ENCODE data around the gene MBTPS1.

Gene MBTPS1

DNA sequence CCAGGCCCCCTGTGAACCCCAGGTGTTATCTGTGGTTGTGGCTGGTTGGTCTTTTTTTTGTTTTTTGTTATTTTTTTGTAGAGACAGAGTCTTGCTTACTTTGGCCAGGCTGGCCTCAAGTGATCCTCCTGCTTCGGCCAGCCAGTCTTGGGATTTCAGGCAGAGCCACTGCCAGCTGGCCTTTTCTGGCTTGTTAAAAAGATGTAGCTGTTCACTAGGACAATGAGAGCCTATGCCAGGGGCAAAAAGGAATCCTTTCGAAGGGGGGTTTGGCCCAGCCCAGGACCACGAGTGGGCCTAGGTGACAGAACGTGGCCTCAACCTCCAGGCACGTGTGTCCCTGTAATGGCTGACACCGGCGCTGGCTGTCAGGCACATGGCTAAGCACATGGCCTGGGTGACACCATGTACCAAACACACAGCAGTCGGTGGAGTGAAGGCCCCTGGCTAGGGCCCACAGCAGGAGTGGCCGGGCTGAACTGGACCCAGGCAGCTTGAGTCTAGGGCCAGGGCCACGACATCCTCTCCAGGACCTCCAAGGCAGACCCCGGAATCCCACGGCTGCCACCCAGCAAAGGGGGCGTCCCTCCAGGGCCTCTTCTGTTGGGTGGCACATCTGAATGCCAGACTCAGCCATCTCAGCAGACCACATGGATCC lies 67.2 kb downstream of the MBTPS1 start:
- no peak for DNase-seq

DNA sequence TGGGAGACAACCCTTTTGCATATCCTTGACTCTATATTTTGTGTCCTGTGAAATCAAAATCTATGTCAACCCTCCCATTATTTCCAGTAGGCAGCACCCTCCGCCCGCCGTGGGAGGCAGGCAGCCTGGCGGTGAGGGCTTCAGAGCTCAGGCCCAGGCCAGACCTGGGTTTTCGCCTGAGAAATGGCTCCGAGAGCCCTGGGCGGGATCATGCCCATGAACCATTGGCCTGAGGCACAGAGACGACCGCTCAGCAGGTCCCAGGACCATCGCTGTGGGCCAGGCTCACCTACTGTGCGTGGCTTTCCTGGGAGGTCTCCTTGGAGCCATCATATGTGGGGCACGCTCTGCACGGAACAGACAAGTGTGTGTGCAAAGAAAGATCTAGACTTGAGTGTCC lies 67.9 kb downstream of the MBTPS1 start:
- DNase-seq = no peak

DNA sequence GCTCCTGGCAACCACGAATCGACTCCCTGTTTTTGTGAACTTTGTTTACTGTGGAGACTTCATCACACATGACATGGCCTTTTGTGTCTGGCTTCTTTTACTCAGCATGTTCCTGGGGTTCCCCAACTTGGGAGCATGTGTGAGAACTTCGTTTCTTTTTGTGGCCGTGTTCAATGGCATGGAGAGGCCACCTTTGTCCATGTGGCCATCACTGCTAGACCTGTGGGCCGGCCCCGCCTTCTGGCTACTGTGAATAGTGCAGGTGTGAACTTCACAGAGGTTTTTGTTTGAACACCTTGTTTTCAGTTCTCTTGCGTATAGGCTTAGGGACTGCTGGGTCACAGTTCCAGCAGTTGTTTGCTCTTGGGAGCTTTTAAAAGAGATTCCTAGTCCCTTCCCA lies 68.5 kb downstream of the MBTPS1 start:
- DNase-seq = no peak

DNA sequence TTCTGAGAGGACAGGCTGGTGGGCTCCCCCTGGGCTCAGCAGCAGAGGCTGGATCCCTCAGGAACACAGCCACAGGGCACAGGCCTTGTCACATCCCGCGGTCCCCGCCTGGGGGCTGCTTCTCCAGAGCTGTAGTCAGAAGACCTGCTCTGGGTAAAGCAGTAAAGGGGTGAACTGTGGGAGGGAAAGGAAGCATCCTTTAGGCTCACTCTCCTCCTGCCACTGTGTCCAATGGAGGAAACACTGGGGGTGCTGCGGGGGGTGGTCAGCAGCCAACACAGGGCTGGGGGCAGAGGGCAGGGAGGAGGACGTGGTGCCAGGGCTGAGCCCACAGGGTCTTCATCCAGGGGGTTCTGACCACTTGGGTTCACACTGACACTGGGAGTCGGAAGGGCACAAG lies 69.1 kb downstream of the MBTPS1 start:
- no peak for DNase-seq

DNA sequence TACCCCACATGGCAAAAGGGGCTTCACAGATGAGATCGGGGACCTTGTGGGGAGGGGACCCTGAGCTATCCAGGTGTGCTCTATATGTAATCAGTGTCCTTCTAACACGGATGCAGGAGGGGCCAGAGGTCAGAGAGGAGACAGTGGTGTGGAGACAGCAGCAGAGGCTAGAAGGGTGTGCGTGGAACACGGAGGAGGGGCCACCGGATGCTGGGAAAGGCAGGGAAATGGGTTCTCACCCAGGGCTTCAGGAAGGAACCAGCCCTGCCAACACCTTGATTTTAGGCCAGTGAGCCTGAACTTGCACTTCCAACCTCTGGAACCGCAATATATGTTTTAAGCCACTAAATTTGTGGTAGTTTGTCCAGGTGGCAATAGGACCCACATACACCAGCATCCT lies 69.5 kb downstream of the MBTPS1 start:
- no peak for DNase-seq

DNA sequence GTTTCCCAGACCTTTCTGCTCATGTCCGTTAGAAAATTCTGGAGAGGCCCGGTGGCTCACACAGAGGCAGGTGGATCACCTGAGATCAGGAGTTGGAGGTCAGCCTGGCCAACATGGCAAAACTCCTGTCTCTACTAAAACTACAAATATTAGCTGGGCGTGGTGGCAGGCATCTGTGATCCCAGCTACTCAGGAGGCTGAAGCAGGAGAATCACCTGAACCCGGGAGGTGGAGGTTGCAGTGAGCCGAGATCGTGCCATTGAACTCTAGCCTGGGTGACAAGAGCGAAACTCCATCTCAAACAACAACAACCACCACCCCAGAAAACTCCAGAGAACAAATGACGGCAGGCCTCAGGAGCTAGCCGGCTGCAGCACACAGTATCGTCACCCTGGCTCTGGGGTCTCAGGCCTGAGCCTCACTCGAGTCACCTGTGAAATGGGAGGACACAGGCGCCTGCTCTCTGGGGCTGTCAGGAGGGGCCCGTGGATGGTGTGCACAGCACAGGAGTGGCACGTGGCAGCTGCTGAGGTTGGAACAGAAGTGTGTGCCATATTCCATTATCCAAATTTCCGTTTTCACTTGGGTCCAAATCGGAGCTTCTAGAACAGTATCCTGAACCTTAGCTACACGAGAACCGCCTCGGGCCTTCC lies 70.8 kb downstream of the MBTPS1 start:
- DNase-seq = no peak

DNA sequence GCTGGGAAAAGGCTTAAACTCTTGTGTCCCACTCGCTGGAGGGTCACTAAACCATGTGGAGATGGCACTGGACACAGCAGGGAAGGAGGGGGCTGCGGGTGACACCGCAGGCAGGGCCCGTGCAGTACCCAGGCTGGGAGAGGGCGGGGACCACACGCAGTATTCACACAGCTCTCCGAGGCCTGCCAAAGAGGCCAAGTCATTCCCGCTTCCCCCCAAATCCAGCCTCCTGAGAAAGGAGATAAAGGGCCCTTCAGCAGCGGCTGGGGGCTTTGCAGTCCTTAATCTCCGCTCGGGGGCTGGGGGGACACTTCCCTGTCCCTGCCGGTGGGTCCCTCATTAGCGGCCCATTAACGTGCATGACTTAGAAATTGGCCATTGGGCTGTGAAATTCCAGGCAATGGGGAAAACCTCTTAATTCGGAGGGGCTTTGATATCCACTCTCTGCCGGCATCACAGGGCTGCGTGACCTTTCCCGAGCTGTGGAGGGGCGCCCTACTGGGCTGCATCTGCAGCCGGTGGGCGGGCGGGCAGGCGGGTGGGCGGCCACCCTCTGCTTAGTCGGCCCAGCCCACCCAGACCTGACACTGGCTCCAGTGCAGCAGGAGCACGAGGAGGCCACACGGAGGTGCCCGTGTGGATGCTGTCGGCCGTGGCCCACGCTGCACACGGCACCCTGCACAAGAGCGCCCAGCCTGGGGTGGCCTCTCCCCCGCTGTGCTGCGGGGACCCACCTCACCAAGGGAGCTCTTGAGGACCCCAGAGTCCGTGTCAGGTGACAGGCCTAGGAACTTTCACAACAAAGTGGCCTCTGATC lies 71.5 kb downstream of the MBTPS1 start:
- no peak for DNase-seq

DNA sequence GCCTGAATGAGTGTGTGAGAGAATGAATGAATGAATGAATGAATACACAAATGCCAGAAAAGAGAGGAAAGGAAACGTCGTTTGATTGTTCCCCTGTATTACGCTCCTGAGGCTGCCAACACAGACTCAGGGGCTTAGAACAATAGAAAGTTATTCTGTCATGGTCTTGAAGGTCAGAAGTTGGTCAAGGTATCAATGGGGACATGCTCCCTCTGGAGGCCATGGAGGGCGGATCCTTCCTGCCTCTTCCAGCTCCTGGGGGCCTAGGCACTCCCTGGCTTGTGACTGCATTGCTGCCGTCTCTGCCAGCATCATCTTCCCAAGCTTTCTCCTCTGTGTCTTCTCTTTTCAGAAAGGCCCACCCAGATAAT lies 72.6 kb downstream of the MBTPS1 start:
- peak; percentile 20 for DNase-seq

DNA sequence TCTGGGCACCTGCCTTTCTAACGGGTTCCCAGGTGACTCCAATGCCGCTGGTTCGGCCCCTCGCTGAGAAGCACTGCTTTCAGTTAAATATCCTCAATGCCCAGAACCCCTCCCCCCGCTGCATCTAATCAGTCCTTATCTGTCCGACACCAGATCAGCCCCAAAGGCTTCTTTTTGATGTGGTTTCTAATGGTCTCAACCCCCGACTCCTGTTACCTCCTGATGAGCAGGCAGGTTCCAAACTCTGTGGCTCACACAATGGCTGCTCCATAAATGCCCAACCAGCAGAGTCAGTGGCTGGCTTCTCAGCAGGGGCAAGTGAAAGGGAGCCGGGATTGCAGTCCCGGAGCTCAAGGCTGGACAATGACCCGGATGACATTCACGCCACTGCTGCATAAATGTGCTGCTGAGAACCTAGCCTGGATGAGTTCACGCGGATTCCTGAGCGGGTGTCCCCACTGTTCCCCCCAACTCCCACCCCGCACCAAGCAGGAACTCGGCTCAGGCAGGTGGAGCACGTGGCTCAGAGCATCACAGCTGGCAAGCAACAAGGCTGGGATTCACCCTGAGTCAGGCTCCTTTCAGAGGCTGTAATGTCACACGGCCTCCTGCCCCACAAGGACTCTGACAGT lies 73.1 kb downstream of the MBTPS1 start:
- DNase-seq = no peak

DNA sequence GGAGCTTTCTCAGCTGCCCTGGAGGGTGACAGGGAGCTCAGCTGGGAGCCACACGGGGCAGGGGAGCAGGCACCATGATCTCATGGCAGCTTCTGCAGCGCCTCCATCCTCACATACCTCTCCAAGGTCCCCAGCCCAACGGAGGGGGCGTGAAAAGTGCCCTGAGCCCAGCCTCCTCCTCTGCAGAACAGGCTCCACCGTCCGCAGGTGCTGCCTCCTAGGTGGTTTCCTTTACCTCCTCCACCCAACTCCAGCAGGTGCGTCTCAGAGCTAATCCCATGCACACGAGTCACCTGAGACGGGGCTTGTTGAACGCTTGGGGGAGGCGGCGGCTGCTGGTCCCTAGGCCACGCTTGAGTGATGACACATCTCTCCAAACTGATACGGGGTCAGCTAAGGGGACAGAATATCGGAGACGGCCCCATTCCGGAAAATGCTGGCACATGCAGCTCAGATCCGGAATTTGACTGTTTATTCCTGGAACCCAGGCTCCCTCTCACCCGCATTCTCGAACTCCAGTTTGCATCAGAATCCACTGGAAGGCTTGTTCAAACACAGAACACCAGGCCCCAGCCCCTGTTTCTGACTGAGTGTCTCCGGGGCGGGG lies 73.8 kb downstream of the MBTPS1 start:
- DNase-seq = no peak

DNA sequence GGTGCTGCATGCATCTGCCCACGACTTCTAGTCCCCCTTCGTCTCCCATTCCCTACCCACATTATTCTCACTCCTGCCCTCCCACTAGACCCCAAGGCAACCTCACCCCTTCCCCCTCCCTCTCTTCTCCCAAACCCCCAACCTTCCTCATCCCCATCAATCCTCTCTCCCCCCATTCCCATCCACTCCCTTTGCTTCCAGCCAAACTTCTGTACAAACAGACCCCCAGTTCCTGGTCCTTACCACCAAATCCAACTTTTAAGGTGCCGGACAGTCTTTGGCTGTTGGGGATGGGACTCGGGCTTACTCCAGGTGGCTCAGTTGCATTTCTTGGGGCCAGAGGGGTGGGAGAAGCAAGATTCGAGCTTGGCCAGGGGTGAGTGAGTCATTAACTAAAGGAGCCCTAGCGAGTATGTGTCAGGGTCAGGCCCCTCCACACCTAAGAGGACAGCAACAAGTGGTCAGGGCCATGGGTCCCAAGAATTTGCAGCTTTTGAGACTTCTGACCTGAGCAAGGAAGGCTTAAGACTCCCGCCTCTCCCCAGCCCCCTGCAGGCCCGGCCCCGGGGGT lies 74.3 kb downstream of the MBTPS1 start, which contains the start of gene SLC38A8:
Gene SLC38A8, minus strand, starts transcription at position 488 of the 571 bp plus-strand sequence. CDS start 638 bp downstream, outside the sequence.
- DNase-seq = no peak

DNA sequence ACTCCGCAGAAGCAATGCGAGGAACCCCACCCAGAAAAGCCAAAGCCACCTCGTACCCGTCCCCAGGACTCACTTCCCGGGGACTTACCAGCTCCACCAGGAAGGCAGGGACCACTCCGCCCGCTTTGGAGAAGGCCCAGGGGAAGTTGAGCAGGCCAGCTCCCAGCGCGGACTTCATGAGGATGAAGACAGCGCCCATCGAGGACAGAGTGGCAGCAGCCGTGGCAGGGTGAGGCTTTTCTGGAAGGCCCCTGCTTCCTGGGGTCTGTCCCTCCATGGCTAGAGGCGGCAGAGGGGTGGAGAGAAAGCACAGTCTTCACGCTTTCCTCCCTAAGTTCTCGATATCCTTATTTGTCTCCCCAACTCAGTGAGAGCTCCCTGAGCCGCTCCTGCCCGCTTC lies 74.9 kb downstream of the MBTPS1 start:
- no peak for DNase-seq

DNA sequence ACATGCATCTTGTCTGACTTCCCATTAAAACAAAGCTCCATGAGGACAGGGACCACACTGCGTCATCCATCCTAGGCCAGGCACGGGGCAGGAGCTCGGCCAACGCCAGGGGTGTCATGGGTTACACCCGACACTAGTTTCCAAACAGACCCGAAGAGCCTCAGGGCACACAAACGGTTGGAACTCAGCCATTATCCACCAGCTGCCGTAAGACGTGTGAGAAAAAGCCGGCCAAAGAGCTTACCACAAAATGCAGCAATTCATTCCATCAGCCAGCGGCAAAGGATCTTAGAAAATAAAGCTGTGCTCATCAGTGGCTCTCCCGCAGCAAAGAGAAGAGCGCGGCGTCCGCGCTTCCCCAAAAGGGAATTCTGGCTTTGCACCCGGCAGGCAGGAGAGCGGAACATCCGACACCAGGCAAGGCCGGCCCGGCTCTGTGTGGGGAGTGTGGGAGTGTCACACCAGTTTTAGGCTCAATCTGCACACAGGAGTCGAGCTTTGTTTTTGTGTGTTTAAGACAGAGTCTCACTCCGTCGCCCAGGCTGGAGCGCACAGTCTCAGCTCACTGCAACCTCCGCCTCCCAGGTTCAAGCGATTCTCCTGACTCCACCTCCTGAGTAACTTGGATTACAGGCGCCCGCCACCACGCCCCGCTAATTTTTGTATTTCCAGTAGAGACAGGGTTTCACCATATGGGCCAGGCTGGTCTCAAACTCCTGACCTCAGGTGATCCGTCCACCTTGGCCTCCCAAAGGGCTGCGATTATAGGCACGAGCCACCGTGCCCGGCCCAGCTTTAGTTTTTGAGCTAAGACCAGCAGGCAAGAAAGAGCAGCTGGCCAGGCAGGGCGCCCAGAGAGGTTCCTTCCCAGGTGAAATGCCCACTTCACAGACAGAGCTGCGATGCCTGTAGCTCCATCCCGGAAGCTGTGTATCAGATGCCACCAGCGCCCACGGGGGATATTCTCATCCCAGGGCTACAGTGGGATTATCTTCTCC lies 75.6 kb downstream of the MBTPS1 start:
- DNase-seq = peak; percentile 60

DNA sequence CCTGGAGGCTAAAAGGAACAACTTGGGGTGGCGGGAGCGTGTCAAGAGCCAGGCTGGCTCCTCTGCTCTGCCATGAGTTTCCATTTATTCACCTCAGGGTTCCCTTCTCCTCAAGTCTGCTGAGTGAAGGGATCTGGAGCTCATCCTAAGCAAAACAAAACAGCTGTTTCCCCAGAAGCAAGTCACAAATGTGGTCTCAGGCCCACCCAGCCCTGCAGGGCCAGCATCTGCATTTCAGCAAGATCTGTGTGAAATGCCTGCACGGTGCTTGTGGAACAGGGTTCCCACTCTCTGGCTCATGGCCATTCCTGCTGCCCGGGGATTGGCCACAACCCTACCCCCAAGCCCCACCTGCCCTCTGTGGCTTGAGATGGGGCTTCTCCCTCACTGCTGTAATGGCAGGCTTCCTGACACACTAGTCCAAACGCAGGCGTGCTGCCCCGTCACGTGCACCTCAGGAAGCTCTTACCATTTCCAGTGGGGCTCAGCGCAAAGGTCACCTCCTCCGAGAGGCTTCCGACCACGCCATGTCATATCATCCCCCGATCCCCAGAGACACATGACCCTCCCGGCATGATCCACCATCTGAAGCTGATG lies 76.4 kb downstream of the MBTPS1 start:
- DNase-seq = no peak

DNA sequence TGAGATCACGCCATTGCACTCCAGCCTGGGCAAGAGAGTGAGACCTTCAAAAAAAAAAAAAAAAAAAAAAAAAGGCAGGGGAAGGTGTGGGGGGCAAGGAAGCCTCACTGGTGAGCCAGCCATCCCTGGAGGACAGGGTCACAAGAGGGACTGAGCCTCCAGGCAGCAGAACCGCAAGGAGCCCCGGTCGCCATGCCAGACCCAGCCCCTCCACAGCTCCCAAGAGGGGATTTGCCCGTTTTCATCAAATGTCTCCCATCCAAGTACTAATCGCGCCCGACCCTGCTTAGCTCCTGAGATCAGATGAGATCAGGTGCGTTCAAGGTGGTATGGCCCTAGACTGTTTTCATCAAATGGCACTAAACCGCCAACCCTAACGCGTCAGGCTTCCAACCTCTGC lies 77.0 kb downstream of the MBTPS1 start:
- no peak for DNase-seq

DNA sequence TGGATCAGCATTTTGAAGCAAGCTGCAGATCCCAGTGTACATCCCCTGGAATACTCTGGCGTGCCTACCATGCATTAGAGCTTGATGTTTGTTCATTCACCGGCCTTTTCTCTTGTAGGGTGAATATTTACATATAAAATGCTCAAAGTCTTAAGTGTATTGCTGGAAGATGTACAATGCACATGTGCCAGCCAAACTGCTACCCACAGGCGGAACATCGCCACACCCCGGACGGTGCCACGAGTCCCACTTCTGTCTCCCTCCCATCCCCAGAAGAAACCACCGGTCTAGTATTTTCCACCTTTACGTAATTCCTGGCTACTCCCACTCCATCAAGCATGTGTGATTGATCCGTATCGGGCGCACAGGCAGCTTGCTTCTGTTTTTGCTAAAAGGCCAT lies 78.3 kb downstream of the MBTPS1 start:
- no peak for DNase-seq

DNA sequence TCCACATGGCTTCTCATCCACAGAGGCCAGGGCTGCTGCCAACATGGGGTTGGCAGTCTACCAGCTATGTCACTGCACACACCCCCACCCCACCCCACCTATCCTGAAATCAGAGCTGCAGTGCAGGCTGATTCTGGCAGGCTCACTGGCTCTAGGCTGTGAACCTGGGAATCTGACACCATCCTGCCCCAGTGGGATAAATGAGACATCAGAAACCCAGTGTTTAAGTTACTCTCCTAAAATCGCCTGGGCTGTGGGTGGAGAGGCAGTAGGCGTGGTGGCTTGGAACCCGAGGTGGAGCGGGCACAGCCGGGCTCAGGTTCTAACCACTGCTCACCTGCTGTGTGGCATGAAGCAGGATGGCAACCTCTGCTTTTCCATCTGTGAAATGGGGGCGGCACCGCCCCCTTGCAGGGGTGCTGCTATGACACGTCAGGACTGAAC lies 79.7 kb downstream of the MBTPS1 start:
- no peak for DNase-seq

DNA sequence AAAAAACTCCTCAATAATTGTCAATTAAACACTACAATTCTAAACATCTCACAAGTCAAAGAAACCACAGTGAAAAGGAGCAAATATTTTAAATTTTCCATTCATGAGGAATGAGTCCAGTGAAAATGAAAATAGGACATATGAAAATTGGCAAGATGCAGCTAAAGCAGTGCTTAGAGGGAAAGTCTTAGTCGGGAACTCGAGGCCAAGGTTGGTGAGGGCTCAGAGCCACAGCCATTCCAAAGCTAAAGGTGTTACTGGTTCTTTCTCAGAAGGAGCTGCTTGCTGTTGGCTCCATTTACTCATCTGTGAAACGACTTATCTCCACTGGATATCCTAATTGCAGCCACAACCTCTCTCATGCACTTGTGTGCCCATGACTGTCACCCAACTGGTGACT lies 80.6 kb downstream of the MBTPS1 start:
- DNase-seq = no peak

DNA sequence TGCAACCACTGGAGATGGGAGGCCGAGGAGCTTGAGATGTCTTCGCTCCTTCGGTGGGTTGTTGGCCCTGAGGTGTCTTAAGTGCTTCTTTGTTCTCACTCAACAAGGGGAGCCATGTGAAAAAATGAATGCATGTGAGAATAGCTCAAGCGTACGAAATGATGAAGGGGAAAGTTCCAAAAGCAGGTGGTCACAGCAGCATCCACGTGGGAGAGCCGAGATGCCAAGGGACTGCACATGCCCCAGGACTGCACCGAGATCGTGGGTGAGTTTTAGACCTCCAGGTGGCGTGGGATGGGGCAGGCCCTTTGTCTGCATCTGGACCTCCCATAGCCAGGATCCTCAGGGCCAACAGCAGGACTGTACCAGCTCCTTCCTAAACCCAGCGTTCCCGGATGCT lies 82.2 kb downstream of the MBTPS1 start:
- DNase-seq = no peak

Data from fibroblast of skin of back (primary cell).